ENCODE data around the gene RHOF.

The RHOF gene

DNA sequence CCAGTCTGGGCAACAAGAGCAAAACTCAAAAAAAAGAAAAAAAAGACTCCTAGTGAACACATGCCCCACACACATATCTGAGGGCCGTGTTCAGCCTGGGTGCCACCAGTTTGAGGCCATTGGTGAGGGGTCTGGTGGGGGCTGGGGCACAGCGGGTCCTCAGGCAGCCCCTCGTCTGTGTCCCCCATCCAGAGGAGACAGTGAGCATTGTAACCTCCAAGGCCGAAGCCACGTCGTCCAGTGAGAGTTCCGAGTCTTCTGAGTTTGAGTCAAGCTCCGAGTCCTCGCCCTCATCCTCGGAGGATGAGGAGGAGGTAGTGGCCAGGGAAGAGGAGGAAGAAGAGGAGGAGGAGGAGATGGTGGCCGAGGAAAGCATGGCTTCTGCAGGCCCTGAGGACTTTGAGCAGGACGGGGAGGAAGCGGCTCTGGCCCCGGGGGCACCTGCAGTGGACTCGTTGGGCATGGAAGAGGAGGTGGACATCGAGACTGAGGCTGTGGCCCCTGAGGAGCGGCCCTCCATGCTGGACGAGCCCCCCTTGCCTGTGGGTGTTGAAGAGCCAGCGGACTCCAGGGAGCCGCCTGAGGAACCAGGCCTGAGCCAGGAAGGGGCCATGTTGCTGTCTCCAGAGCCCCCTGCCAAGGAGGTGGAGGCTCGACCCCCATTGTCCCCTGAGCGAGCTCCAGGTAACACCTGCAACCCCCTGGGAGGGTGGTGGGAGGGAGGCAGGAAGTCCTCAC is 25.9 kb upstream of the RHOF start:
- DNase-seq, result no peak

DNA sequence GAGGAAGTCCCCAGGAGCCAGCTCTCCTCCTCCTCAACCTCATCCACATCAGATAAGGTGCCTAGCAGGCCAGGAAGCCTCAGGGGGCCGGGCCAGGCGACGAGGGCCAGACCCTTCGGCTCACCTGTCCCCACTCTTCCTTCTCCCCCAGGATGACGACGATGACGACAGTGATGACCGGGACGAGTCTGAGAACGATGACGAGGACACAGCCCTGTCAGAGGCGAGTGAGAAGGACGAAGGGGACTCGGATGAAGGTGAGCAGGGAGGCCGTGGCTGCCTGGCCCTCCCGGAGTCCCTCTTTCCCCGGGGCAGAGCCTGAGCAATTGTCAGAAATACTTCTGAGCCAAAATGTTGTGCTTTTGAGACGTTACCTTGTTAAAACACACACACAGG is 24.2 kb upstream of the RHOF start:
- DNase-seq, result no peak

DNA sequence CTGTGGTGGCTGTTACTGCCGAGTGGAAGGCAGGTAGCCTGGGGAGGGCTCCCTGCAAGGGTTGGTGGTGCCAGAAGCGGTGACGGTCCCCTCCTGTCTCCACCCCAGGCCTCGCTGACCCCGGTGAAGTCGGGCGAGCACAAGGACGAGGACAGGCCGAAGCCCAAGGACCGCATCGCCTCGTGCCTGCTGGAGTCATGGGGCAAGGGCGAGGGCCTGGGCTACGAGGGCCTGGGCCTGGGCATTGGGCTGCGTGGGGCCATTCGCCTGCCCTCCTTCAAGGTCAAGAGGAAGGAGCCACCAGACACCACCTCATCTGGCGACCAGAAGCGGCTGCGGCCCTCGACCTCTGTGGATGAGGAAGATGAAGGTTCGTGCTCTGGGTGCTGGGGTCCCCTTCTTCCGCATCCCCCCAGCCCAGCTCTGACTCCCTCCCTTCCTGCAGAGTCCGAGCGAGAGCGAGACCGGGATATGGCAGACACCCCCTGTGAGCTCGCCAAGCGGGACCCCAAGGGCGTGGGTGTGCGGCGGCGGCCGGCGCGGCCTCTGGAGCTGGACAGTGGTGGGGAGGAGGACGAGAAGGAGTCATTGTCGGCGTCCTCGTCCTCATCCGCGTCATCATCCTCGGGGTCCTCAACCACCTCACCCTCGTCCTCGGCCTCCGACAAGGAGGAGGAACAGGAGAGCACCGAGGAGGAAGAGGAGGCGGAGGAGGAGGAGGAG is 23.6 kb upstream of the RHOF start:
- DNase-seq, result no peak

DNA sequence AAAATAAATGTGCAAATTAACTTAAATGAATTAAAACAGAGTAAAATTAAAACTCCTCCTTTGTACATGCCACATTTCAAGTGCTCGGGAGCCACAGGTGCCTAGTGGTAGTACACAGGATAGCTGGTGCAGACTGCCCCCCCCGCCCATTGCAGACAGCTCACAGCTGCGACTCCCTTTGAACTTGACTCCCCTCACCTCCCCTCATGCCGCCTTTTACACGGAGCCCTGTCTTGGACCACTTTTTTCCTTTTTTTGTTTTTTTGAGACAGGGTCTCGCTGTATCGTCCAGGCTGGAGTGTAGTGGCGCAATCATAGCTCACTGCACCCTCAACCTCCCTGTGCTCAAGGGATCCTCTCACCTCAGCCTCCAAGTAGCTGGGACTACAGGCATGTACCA is 21.8 kb upstream of the RHOF start:
- DNase-seq, result no peak

DNA sequence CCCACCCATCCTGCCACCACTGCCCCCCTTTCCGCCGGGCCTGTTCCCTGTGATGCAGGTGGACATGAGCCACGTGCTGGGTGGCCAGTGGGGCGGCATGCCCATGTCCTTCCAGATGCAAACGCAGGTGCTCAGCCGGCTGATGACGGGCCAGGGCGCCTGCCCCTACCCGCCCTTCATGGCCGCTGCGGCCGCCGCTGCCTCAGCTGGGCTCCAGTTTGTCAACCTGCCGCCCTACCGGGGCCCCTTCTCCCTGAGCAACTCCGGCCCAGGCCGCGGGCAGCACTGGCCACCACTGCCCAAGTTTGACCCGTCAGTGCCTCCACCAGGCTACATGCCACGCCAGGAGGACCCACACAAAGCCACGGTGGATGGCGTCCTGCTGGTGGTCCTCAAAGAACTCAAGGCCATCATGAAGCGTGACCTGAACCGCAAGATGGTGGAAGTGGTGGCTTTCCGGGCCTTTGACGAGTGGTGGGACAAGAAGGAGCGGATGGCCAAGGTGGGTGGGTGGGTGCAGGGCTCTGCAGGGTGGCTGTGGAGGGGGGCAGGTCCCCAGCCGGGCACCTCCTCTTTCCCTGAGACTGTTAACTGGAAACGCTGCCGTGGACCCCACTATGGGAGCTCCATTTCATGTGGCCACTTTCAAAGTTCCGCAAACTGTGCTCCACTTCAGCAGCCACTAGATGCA is 21.1 kb upstream of the RHOF start:
- DNase-seq, result no peak

DNA sequence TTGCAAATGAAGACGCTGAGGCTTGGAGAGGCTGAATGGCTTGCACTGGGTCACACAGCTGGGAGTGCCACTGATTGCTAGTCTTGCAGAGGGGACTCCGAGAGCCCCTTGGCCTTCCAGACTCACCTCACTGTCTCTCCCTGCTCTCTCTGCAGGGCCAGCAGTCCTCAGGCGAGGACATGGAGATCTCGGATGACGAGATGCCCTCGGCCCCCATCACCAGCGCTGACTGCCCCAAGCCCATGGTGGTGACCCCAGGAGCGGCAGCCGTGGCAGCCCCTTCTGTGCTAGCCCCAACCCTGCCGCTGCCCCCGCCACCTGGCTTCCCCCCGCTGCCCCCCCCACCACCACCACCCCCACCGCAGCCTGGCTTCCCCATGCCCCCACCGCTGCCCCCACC is 20.5 kb upstream of the RHOF start:
- DNase-seq, result no peak

DNA sequence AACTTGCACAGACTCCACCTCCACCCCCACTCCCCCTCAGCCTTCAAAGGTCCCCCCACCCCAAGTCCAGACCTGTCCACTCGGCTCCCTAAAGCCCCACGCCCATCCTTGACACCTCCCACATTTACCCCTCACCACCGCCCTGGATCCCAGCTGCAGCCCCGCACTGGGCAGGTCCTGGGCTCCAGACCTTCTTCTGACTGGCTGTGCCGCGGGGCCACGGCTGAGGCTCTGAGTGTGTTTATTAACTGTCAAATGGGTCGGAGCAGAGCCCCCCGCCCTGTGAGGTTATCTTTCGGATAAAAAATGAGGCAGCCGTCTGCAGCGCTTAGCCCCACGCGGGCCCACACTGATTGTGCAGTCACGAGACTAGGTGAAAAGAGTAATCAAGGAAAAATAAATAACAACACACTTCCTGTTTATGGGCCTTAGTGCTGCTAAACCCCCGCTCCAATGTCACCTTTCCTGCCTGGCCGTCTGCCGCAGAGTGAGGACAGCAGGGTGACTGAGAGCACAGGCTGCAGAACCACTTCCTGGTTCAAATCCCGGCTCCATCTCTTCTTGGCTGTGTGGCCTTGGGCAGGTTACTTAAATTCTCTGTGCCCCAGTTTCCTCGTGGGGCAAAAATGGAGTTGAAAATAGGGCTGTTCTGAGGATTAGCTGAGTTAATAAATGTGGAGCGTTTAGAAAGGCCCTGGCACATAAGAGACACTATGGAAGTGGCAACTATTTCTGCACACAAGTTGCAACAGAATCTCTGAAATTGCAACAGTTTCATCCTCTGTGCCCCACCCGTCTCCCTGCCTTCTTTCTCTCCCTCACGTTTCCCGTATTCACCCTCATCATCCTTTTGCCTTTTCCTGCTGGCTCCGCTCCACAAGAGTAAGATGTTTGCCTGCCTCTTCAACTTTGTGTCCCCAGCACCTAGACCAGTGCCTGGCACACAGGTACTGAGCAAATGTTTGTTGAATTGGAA is 19.7 kb upstream of the RHOF start:
- no peak for DNase-seq

DNA sequence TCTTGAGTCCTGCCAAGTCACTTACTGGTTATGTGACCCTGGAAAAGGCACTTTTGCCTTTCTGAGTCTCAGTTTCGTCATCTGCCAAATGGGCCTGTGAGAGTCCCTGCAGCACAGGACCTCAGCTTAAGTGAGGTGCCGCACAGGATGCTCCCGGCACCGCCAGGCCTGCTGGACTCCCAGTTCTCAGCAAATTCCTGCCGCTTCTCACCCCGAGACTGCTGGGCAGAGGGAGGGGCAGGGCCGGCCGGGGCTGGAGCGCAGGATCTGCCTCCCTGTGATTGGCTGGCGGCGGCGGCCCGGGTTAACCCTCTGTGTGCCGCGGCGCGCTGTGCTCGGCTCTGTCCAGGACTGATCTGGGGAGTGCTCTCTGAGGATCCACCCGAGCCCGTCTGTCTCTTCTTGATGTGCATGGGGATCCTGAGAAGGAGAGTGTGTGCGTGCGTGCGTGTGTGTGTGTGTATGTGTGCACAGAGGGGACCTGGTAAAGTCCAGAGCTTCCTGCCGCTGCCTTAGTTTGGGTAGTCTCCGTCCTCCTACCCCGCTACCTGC is 18.9 kb upstream of the RHOF start:
- peak; percentile 19 for DNase-seq

DNA sequence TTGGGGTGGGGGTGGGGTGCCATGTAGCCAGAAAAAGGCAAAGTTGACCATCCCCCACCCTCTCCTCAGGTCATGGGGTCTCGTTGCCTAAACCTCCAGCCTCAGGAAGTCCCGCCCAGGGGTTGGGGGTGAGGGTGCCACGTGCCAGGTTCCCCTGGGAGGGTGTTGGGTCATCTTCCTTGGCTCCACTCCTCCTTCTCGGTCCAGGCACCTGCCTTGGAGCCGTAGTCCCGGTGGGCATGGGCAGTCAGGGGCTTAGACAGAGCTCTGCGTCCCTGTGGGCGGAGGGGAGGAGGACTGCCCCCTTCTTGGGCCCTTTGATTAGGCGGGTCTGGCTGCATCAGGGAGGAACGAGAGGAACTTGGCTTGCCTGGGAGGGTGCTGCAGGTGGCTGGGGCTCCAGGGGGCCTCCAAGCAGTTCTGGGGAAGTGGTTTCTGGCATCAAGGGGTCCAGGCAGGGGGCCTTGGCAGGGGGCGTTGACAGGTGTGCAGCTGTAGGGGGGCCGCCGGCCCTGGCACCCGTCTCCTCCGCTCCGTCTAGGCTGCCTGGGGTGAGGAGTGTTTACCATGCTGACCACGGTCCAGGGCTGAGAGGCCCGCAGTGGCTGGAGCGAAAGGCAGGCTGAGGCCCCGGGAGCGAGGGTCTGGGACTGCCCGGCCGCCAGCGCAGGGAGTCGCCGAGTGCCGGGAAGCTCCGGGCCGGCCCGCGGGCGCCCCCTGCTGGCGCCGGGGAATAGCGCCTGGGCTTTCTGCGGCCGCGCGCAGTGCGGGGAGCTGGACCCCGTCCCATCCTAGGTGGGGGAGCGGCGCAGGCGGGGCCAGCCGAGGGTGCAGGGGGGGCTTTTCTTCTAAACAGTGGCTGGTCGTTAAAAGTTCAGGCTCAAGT is 18.2 kb upstream of the RHOF start:
- DNase-seq, result peak; percentile 79

DNA sequence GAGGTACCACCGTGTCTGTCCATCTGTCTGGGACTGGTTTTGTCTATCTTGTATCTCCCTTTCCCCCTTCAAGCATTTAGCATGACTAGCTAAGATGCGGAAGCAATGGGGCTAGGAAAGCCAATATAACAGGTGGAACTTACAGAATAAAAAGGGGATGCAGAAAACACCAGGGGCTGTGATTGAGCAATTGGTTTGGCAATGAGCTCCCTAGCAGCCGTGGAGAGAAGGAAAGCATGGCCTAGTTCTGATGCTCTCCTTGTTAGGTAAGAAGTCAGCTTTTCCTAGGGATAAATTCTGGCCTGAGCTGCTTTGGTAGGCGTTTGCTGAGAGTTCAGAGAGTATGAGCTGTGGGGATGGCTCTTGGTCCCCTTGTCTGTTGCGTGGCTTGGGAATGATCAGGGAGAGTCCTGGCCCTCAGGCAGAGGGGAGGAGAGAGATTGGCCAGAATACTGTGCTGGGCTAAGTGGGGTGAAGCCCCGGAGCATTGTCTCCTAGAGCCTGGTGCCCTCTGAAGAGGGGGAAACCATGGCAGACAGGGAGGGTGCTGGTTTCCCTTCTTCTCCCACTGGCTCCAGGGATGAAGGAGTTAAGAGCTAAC is 17.4 kb upstream of the RHOF start:
- DNase-seq, result no peak

DNA sequence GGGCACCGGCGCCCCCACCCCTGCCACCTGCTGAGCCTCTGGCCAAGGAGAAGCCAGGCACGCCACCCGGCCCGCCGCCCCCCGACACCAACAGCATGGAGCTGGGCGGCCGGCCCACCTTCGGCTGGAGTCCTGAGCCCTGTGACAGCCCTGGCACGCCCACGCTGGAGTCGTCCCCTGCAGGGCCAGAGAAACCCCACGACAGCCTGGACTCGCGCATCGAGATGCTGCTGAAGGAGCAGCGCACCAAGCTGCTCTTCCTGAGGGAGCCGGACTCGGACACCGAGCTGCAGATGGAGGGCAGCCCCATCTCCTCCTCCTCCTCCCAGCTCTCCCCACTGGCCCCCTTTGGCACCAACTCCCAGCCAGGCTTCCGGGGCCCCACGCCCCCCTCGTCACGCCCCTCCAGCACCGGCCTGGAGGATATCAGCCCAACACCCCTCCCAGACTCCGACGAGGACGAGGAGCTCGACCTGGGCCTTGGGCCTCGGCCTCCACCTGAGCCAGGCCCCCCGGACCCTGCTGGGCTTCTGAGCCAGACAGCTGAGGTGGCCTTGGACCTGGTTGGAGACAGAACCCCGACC is 16.8 kb upstream of the RHOF start:
- no peak for DNase-seq

DNA sequence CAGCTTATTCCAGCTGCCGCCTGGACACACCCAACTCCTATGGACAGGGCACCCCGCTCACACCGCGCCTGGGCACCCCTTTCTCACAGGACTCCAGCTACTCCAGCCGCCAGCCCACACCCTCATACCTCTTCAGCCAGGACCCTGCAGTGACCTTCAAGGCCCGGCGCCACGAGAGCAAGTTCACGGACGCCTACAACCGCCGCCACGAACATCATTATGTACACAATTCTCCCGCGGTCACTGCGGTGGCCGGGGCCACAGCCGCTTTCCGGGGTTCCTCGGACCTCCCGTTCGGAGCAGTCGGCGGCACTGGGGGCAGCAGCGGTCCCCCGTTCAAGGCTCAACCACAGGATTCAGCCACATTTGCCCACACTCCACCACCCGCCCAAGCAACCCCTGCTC is 16.2 kb upstream of the RHOF start:
- DNase-seq, result no peak

DNA sequence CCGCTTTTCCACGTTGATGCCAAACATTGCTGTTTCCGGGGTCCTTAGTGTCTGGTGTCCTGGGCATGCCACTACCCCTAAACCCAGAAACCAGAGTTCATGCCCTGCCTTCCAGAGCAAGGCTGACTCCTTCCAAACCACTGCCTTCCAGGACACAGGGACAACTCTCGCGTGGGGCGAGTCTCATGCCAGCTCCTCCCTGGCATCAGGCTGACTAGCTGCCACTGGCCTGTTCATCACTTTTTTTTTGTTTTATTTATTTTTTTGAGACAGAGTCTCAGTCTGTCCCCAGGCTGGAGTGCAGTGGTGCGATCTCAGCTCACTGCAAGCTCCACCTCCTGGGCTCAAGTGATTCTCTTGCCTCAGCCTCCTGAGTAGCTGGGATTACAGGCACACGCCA is 15.1 kb upstream of the RHOF start:
- DNase-seq, result no peak

DNA sequence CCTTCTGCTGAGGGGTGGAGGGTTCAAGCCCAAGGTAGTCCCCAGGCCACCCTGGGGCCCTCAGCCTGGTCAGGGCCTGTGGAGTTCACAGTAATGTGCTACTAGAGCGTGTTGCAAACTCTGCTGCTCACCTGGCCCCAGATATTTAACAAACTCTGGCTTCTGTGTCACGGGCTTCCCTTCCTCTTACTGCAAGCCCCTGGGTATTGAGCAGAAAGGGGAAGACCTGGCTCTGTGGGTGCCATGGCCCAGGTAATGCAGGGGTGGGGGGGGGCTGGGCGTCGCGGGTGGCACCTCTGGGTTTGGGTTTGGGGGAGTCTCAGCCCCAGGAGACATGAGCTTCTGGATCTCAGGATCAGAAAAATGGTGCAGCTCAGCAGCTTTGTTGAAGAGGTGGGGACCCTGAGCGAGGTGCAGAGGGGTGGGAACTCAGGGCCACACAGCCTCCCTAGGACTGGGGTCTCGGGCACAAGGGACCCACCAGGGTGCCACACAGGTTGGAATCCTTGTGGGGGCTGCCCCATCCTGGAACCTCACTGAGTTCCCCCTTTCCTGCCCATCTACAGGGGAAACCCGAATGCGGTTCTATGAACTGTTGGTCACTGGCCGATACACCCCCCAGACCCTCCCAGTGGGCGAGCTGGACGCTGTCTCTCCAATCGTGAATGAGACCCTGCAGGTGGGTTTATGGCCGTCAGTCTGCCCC is 14.3 kb upstream of the RHOF start:
- DNase-seq, result no peak

DNA sequence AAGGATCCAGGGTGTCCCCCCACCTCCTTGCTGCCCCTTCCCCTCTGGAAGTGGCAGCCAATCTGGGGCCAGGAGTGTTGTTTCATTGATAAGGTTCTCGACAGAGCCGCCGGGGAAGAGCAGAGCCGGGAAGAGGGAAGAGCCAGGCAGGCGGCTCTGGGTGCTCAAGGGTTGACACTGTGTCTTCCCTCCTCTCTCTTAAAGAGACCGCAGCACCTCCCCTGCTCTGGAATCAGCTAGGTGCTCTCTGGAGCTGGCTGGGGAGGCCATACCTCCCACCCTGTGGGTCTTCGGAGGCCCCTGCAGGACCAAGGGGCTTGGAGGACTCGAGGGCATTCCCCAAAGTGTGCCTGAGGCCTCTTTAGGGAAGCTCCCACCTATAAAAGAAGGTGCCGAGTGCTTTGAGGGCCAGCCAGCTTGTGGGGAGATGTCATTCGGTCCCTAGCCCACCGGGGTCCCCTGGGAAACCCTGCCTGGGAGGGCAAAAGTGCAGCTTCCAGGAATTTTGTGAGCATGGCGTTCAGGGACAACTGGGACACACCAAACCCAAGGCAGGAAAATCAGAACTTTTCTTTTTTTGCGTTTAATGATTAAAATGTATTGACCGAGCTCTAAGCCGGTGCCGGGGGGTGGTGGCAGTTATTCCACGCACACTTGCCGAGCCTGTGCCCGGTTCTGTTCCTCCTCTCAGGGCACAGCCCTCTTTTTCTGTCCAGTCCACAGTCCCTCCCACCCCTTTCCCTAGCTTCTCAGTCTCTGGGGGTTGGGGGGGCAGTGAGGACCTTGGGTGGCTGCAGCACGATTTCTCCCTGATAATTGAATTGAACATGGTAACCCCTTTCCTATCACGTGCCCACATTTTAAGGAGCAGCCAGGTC is 13.3 kb upstream of the RHOF start:
- DNase-seq, result peak; percentile 10

DNA sequence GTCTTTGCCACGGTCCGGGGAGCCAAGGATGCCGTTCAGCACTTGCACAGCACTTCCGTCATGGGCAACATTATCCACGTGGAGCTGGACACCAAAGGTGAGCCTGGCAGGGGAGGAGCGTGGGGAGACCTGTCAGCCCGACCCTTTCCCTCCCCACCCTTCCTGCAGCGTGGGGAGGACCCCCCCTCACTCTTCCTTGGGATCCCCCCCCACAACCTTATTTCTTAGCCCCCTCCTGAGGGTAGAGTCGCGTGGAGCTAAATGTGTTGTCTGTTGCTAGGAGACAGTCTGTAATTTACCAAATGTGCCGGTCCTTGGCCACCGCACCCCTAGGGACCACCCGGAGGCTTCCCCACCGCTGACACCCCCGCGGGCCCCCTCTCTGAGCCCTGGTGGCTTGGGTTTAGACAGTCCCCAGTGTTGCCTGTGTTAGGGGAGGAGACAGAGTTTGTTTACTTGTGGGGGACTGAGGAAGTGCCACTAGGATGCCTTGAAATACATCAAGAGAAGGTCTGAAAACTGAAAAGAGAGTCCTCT is 12.6 kb upstream of the RHOF start:
- no peak for DNase-seq

DNA sequence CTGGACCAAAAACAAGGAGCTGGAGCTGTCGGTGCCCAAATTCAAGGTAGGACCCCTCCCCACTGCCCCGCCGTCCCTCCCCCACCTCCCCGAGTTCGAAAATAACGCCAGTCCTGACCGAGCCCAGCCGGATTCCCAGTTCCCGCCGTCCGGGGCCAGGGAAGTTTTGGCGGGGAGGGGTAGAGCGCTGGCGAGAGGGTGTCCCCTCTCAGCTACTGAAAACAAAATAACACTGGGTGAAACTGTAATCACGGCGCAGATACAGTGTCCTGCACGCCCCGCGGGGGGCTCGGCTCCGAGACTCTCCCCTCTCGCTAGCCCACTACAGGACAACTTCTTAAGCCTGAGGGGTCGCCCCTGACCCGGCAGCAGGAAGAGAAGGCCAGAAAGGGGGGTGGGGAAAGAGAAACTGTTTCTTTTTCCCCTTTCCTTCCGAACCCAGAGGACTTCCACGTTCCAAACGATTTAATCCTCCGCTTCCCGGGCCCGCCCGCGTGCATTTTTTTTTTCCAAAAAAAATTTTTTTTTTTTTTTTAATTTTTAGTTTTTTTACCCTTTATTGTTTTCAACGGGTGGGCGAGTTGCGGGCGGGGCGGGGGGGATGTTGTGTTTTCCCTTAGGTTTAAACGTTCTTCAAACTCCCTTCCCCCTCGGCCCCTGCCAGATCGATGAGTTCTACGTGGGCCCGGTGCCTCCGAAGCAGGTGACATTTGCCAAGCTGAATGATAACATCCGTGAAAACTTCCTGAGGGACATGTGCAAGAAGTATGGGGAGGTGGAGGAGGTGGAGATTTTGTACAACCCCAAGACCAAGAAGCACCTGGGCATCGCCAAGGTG is 11.9 kb upstream of the RHOF start:
- peak; percentile 22 for DNase-seq
